ENCODE measurements around the gene FARS2. TPM values are rescaled to one million over a fixed set of nuclear protein-coding genes. Genes with fewer than 3 reads are reported as not detected.

FARS2 gene
- total RNA-seq, 2 experiments from 2014 or later: 15.7 to 18.5 TPM

- ATAC-seq (no peak), DNase-seq (no peak)
- TF ChIP-seq, protein P1, sequence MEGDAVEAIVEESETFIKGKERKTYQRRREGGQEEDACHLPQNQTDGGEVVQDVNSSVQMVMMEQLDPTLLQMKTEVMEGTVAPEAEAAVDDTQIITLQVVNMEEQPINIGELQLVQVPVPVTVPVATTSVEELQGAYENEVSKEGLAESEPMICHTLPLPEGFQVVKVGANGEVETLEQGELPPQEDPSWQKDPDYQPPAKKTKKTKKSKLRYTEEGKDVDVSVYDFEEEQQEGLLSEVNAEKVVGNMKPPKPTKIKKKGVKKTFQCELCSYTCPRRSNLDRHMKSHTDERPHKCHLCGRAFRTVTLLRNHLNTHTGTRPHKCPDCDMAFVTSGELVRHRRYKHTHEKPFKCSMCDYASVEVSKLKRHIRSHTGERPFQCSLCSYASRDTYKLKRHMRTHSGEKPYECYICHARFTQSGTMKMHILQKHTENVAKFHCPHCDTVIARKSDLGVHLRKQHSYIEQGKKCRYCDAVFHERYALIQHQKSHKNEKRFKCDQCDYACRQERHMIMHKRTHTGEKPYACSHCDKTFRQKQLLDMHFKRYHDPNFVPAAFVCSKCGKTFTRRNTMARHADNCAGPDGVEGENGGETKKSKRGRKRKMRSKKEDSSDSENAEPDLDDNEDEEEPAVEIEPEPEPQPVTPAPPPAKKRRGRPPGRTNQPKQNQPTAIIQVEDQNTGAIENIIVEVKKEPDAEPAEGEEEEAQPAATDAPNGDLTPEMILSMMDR (IDR thresholded peaks at IDR 0.05): no peak
- H3K4me3 Mint-ChIP-seq: no peak overlapping the region
- no peaks in the 10 kb centered on the region for H3K4me1 Mint-ChIP-seq (ENCODE audit: low read depth)
- H3K36me3 Mint-ChIP-seq (ENCODE audit: low read depth): peaks cover 1% of the 10 kb centered on the region
- CTCF ChIA-PET: interaction anchor here (0.9 kb wide), 1 partner anchor 30 kb away, joined by 3 read pairs; no protein-coding TSS in a partner anchor
- no peak overlapping the region for H3K27ac Mint-ChIP-seq
- POLR2A ChIA-PET: interaction anchor here (0.6 kb wide), 1 partner anchor 608 kb away, joined by 3 read pairs; no protein-coding TSS in a partner anchor
- intact Hi-C loops (cut with micrococcal nuclease): no loop called here
- no peaks in the 10 kb centered on the region for H3K27me3 Mint-ChIP-seq
- no peaks in the 10 kb centered on the region for H3K9me3 Mint-ChIP-seq
These were observed 474.9 kb downstream of the FARS2 start for GRCh38 chr6:5736016-5736738.

GRCh38 chr6:5737460-5737859 lies 476.1 kb downstream of the FARS2 start:
- intact Hi-C loops (cut with micrococcal nuclease): no loop called here
- Mint-ChIP-seq H3K27me3 (no peaks in the 10 kb centered on the region), H3K4me3 (no peak overlapping the region), H3K36me3 (ENCODE audit: low read depth) (peaks cover 1% of the 10 kb centered on the region), H3K9me3 (no peaks in the 10 kb centered on the region), H3K27ac (no peak overlapping the region), H3K4me1 (ENCODE audit: low read depth) (no peaks in the 10 kb centered on the region)
- DNase-seq: no peak
- TF ChIP-seq, protein P1 (IDR thresholded peaks at IDR 0.05): no peak
- ChIA-PET POLR2A (no interaction called here), CTCF (no interaction called here)
- no peak for ATAC-seq

DNA sequence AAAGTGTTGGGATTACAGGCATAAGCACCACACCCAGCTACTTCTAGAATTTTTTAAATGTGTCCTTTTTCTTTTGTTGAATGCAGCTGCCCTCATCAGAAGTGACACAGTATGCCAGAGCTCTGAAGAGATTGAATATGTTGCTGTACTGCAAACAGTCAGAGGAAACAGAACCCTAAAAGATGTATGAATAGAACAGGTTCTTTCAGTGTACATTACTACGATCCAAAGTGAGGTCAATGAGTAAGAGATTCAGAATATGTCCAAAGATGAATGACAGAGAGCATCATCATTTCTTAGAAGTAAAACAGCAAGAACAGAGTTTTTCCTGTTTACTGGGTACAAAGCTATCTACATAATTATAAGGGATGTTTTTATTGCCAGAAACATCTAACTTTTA lies 476.9 kb downstream of the FARS2 start:
- no peaks in the 10 kb centered on the region for H3K27me3 Mint-ChIP-seq
- DNase-seq: no peak
- TF ChIP-seq, protein P1 (IDR thresholded peaks at IDR 0.05): no peak
- H3K4me3 Mint-ChIP-seq: no peak overlapping the region
- no peaks in the 10 kb centered on the region for H3K4me1 Mint-ChIP-seq (ENCODE audit: low read depth)
- POLR2A ChIA-PET: no interaction called here
- no peak for ATAC-seq
- H3K36me3 Mint-ChIP-seq (ENCODE audit: low read depth): peaks cover 1% of the 10 kb centered on the region
- no peaks in the 10 kb centered on the region for H3K9me3 Mint-ChIP-seq
- CTCF ChIA-PET: interaction anchor here (1.0 kb wide), 1 partner anchor 10 kb away, joined by 3 read pairs; no protein-coding TSS in a partner anchor
- intact Hi-C loops (cut with micrococcal nuclease): no loop called here
- H3K27ac Mint-ChIP-seq: no peak overlapping the region

- intact Hi-C loops (cut with micrococcal nuclease): no loop called here
- Mint-ChIP-seq H3K4me3 (no peak overlapping the region), H3K4me1 (ENCODE audit: low read depth) (no peaks in the 10 kb centered on the region), H3K36me3 (ENCODE audit: low read depth) (no peaks in the 10 kb centered on the region), H3K27me3 (no peaks in the 10 kb centered on the region), H3K27ac (no peak overlapping the region), H3K9me3 (no peaks in the 10 kb centered on the region)
- DNase-seq: no peak
- TF ChIP-seq, protein P1 (IDR thresholded peaks at IDR 0.05): no peak
- no peak for ATAC-seq
- ChIA-PET CTCF (no interaction called here), POLR2A (no interaction called here)
These were observed 483.2 kb downstream of the FARS2 start for GRCh38 chr6:5744497-5744896.

DNA sequence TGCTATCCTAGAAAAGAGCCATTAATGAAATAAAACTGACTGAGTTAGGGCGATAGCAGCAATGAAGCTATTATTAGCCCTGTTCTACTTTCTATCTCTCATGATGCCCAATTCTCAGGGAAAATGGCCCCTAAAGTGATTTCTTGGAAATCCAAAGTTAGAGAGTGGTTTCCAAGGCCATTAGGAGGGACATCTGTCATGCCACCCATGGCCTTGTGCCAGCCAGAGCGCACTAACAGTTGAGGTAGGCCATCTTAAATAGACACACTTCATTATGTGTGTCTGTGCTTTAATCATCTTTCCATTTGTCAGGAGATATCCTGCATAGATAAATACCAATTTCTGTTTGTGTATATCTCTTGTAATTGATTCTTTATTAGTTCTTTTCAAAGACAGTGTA lies 483.8 kb downstream of the FARS2 start:
- ChIA-PET POLR2A (no interaction called here), CTCF (no interaction called here)
- ATAC-seq (no peak), DNase-seq (no peak)
- intact Hi-C loops (cut with micrococcal nuclease): no loop called here
- Mint-ChIP-seq H3K27ac (no peak overlapping the region), H3K27me3 (no peaks in the 10 kb centered on the region), H3K9me3 (no peaks in the 10 kb centered on the region), H3K4me3 (no peak overlapping the region), H3K4me1 (ENCODE audit: low read depth) (no peaks in the 10 kb centered on the region), H3K36me3 (ENCODE audit: low read depth) (no peaks in the 10 kb centered on the region)
- TF ChIP-seq, protein P1 (IDR thresholded peaks at IDR 0.05): no peak

Data from activated CD8-positive, alpha-beta T cell treated with anti-CD3 and anti-CD28 coated beads for 36 hours (primary cell).